Urothelium cell line (cell line): Measurements from ENCODE around the gene SYNE1.

Experiments used
- DNase-seq: peaks from one replicate; pipeline ENCODE4 v3.0.0; 2011; ENCODE audit warnings: low spot score, mixed read lengths
- FAIRE-seq: peaks from 2 replicates; lab custom pipeline; 2011; peaks lifted over from hg19 to GRCh38; lab: Jason Lieb, UNC

Gene SYNE1

DNA sequence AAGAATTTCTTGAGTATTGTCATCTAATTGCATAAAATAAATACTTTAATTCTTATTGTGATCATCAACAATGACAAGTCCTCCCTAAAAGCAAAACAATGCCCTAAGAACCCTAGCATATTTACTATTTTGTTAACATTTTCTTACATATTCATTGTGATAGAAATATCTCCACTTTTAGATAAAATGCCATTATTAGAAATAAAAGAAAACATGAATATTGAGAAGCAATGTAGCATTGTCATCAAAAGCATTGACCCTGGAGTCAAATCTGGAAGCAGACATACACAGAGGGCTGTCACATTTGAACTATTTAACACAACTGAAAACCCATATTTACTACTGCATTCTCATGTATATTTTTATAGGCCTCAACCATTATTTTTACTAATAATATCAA is 257.7 kb downstream of the SYNE1 start:
- DNase-seq (no peak), FAIRE-seq (no peak)

DNA sequence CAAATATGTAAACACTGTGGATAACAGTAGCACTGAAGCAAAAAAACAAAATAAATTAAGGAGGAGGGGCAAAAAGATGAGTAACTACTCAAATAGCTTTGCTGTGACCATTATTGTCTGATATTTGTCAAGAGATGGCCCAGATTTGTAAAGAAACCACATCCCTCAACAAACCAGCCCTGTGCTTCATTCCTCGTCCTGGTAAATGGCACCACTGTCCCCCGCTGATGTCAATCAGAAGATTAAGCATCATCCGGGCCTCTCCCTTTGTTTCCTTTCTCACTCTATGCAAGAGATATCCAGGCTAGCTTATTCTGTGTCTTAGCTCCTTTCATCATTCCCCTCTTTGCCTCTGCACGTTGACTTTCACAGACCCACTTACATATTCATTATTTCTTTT is 259.0 kb downstream of the SYNE1 start:
- DNase-seq (peak; percentile 11), FAIRE-seq (no peak)

DNA sequence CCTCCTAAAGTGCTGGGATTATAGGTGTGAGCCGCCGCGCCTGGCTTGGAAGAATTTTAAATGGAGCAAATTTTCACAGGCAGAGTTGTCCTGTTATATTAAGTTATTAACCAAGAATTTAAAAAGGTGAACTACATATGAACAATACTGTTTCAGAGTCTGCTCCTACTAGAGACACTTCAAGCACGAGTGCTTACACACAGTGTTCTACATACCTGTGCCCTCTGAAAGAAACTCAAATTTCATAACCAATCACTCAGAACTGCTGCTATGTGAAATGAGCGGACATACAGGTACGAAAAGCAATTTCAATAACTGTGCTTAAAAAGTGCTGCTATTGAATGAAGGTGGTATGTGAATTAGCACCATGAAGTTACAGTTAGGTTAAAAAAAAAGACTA is 262.0 kb downstream of the SYNE1 start:
- DNase-seq = no peak
- no peak for FAIRE-seq

DNA sequence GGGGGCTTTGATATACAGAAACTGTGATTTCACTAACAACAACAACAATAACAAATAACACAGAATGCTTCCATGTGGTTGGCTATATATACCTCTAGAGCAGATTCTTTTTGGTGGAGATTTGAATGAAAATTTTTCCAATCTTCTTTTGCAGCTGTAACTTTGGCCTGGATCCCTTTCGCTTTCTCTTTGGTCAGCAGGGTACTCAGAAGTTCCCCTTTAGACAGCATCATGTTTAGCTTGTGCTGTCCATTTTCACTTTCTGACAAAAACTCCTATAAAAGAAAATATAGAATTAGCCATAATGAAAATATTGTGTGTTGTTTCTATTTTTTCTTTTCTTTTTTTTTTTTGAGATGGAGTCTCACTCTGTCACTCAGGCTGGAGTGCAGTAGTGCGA is 264.2 kb downstream of the SYNE1 start:
- FAIRE-seq (no peak), DNase-seq (no peak)

DNA sequence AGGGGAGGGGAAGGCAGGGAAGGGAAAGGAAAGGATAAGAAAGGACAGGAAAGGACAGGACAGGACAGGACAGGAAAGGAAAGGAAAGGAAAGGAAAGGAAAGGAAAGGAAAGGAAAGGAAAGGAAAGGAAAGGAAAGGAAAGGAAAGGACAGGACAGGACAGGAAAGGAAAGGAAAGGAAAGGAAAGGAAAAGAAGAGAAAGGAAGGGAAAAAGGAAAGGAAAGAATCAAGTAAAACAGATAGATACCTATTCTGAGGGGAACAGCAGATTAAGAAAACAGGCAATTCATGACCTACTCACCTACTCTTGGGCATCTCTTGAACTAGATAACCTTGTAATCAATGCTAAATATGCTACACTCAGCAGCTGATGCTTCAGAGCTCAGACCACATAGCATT is 265.4 kb downstream of the SYNE1 start:
- FAIRE-seq = no peak
- no peak for DNase-seq

DNA sequence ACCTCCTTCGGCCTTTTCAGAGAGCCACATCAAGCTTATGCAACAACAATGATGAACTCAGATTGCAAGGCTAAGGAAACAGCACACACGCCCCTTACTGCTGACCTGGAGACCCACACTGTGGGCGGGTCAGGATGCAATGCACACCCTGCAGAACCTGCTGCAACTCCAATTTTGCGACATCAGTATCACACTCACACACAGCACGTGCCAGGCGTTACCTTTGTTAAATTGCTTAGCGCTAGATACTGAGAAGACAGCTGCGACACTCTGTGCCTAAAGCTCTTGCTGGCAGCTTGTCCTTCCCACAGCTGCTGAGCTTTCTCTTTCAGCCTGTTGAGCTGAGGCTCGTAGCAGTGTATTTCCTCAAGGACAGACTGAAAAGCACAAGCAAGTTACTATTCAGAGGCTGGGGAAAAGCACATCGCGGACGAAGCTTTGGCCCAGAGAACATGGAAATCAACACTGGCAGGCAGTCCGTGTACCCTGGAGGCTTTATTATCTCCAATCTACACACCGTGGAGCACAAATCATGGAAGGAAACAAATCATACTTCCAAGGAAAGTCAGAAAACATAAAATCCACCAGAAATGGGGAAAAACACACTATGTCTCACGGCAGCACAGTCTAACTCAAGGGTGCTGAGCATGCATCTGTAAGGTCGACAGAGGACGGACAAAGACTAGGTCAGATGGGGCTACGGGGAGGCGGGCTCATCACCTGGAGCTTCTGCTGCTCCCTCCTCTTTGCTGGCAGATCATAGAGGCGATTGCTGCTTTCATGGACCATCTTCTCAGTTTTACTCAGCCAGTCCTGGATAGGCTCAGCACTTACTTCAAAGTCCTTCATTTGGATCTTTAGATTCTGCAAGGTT is 268.2 kb downstream of the SYNE1 start:
- no peak for DNase-seq
- FAIRE-seq = peak; percentile 30

DNA sequence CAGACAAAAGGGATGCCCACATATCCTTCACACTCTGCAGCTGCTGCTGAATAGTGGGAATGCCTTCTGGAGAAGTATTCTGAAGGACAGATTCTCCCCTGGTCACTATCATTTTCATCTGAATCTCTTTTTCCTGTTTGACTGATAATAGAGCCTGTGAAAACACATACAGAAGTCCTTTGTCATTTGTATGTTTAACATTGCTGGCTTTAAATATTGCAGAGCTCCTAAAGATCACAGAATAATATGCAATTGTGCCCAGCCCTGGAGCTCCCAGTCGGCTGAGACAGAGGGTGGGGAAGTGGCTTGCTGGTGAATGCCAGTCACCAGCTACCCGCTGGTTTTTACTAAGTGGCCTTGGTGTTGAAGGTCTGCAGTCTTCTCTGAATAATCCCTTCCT is 272.3 kb downstream of the SYNE1 start:
- DNase-seq (no peak), FAIRE-seq (no peak)

DNA sequence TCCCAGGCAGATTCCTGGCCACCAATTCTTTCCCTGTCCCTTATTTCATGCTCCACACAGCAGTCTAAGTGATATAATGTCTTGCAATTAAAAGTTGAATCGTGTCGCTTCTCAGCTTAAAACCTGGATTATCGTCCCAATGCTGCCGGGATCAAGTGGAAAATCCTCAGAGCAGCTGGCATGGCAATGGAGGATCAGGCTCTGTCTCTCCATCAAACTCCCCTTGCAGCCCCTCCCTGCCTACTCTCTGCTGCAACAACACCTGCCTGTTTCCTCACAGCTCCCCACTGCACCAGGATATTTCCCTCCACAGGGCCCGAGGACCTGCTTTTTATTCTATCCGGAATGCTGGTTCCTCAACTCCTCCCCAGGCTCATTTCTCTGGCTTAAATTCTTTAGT is 277.1 kb downstream of the SYNE1 start:
- FAIRE-seq (no peak), DNase-seq (no peak)

DNA sequence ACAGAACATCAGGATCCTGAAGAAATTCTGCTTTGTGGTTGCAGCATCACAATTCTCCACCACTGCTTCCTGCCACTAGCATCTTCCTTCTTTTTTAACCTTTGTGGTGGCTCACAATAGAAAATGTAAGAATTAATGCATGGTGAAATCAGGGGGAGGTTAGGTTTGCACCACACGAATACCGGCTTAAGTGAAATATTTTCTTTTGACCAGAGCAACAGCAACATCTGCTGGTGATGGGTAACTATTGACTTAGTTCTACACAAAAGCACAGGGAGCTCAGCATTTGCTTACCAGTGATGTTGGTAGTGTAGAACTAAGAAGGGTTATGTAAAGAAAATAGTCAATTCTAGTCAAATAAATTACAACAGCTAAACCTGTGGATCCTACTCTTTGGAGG is 280.5 kb downstream of the SYNE1 start:
- DNase-seq (peak; percentile 15), FAIRE-seq (no peak)

DNA sequence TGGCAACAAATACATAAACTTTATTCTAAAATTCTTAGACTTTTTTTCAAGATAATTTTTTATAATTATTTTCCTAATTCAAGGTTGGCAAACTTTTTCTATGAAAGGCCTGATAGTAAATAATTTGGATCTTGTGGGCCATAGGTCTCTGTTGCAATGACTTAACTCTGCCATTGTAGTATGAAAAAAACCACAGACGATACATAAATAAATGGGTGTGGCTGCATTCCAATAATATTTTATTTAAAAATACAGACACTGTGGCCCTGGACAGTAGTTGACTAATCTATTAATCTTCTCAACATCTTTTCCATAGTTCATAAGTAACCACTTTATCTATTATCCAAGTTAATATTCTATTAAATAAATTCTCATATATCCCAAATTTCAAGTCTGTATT is 281.1 kb downstream of the SYNE1 start:
- DNase-seq = no peak
- FAIRE-seq = no peak

DNA sequence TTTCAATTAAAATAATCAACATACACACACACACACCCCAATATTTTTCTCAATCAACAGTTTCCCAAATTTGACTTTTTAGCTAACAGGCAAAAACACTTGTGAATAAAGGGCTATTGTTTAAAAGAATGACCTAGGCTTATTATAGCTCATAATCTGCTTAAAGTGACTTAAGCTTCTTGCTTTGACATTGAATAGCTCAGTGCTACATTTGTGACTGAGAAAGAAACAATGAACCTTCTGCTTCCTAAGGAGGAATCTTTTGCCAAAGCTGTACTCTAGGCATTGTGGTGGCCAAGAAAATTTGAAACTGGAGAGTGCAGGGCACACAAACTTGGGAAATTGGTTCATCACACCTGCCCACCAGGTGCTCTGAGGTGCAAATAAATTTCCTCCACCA is 282.0 kb downstream of the SYNE1 start:
- no peak for DNase-seq
- no peak for FAIRE-seq

DNA sequence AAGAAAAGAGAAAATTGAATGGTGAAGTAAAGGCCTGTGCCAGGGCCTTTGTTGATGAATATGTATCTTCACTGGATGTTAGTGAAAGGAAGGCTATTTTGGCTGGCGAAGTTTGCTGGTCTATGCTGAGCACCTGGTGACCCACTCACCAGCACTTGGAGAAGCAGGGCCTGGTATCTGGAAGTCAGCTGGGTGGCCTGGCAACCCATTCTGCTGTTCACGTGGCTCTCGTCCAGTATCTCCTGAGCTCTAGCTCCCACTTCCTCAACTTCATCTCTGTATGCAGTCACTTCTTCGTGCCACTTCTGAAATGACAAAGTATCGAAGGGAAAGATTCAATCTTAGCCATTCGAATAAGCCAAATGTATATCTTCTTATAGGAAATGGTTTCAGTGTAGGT is 283.7 kb downstream of the SYNE1 start:
- FAIRE-seq (no peak), DNase-seq (no peak)

DNA sequence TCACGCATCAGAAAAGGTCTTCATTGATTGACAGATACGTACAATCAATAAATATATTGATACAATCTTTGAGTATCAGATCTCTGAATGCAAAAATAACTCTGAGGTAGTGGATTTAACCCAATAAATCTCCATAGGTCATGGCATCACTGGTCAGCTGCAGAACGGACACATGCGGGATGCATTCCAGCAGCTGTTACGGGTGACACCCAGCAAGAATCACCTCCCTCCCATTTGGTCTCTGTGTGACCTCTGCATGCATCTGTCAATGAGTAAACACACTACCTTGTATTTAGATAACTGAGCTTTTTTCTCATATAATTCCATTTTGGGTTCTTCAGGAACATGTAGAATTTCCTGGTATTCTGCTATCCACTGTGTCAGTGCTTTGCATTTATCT is 285.4 kb downstream of the SYNE1 start:
- FAIRE-seq = no peak

DNA sequence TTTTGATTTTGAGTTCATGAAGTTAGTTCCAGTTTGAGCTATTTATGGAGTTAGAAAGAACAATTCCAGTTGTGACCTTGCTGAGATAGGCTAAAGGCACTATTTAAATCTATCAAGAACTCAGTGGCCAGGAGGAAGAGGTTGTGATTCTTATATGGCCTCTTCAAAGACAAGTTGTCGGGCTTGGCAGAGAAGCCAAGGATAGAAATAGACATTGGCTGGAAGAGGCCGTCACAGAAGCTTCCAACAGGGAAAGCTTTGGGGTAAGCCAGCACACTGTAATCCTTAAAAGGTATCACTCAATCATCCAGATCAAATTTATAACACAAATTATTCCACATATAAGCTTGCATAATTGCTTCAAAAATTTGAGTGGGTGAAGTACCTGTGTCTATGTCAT is 286.1 kb downstream of the SYNE1 start:
- DNase-seq (no peak), FAIRE-seq (no peak)

More for the DNA sequence above, 285.4 kb downstream of the SYNE1 start:
- no peak for DNase-seq

DNA sequence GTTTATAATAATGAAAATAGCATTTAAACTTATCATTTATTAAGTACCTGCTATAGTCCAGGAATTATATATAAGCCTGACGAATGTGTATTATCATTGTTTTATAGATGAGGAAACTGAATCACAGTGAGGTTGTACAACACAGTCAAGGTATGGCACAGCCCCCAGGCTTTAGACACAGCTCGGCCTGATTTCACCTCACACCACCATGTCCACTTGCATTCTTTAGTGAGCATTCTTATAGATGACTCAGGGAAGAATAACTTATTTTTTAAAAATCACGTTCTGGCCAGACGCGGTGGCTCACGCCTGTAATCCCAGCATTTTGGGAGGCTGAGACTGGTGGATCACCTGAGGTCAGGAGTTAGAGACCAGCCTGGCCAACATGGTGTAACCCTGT is 289.0 kb downstream of the SYNE1 start:
- DNase-seq (no peak), FAIRE-seq (no peak)

DNA sequence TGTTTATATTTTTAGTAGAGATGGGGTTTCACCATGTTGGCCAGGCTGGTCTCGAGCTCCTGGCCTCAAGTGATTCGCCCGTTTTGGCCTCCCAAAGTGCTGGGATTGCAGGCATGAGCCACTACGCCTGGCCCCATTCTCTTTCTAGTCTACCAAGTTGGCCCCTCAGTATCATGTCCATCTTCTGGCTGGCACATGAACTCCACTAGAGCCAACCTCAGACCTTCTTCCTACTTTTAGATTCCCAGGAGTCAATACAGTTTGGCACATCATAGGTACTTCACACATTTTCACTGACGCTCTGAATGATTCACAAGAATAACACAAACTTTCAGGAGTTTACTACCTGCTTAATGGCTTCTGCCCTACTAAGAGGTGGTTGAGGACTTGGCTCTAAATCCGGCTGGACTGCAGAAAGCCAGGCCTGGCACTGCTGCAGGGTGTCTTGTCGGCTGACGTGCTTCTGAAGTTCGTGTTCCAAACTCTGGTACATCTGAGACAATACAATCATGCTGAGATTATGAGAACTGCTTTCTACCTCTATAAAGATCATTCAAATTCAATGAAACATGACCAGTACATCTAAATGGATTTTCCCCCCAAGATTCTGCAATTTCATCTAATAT is 293.3 kb downstream of the SYNE1 start:
- DNase-seq (no peak), FAIRE-seq (no peak)

DNA sequence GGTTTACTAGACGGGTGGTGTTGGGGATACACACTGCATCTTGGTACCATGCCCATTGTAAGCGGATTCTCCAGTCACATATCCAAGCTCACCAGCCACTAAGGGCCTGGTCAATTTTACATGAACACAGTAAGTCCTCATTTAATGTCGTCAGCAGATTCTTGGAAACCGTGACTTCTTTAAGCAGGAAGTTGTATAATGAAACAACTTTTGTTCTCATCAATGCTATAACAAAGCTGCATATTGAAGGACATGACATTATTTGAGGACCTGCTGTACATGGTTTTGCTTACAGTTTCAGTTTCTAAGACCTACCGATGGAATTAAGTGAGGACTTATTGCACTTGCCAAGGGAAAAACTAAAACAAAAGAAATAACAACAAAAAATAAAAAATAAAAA is 295.6 kb downstream of the SYNE1 start:
- DNase-seq (no peak), FAIRE-seq (no peak)

DNA sequence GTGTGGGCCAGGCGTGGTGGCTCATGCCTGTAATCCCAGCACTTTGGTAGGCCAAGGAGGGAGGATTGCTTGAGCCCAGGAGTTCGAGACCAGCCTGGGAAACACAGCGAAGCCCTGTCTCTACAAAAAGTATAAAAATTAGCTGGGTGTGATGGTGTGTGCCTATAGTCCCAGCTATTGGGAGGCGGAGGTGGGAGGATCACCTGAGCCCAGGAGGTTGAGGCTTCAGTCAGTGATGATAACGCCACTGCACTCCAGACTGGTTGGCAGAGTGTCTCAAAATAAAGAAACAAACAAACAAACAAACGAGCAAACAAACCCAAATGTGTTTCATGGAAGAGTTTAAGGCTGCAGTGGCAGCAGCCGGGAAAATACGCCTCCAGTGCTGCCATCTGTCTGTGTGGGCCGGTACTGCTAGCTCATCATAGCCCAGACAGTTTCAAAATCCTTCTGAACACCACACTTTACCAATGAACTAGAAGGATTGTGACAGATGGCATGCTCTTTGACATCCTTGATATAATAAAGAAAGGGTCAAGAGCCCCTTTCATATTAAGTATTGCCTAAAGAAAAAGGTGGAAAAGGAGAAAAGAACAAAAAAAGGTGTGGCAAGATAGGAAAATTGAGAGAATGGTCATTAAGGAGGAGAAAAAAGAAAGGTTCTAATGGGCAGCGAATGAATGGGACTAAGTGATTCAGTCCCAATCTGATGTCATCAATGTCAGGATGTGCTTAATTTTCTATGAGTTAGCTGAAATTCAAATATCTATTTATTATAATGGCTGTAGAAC is 298.6 kb downstream of the SYNE1 start:
- FAIRE-seq = no peak
- peak; percentile 46 for DNase-seq

DNA sequence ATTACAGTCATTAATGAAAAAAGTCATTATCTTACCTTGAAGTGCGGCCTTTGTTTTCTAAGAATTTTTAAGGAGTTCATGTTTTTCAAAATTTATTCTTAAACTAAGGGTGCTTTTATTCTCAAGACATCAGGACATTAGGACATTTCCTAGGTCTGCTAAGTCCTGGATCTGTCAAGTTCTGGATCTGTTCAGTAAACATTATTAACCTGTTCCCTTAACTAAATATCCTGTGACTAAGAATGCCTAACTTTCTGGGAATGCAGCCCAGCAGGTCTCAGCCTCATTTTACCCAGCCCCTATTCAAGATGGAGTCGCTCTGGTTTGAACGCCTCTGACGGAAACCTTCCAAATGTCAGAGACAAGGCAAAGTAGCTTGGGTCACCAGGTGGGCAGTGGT is 302.6 kb downstream of the SYNE1 start:
- DNase-seq (no peak), FAIRE-seq (no peak)

DNA sequence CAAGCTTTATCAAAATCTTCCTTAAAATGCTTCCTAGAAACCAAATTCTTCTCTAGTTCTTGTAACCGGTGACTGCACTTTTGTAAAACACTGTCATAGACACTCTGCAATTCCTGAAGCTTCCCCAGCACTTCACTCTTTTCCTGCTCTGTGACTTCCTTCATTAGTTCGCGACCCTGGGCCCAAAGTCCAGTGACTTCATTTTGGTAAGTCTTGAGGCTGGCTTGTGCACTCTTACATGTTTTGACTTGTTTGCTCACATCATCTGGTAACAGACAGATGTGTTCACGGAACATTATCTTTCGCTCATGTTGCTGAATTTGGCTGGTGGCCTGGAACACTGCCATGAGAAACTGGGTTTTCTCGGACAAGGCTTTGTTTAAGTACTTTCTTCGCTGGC is 306.2 kb downstream of the SYNE1 start:
- DNase-seq (no peak), FAIRE-seq (no peak)

DNA sequence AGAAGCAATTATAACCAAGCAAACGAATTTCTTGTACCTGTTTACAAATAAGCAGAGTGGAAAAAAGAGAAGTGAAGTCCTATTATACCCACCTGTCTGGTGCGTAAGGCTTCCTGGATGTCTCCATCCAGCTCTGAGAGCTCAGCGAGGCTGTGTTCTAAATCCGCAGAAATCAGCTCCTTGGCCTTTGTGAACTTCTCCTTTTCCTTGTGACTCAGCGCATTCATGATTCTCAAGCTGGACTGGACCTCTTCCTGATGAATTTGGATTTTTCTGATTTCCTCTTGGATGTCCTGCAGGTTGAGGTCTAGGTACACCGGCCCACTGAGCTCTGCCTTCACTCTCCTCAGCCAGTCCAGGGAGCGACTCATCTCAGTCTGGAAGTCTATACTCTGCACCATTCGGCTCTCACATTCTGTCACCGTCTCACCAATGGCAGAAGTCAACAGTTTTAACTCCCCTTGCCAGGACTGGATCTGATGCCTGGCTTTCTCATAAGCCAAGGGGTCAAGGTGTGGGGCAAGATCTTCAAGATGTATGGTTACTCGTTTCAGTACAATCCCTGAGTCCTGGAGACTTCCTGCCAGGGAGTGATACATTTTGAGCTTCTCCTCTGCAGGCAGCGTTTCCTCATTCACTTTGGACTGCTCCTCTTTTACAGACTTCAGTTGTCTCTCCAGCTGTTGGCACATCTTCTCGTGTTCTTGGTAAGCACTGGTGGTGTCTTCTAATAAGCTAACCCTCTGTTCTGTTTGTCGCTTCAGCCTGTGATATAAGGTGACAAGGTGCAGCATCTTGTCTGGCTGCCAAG is 307.3 kb downstream of the SYNE1 start:
- DNase-seq = no peak
- FAIRE-seq = no peak
